ENCODE results near the gene ARHGAP25.

DNA sequence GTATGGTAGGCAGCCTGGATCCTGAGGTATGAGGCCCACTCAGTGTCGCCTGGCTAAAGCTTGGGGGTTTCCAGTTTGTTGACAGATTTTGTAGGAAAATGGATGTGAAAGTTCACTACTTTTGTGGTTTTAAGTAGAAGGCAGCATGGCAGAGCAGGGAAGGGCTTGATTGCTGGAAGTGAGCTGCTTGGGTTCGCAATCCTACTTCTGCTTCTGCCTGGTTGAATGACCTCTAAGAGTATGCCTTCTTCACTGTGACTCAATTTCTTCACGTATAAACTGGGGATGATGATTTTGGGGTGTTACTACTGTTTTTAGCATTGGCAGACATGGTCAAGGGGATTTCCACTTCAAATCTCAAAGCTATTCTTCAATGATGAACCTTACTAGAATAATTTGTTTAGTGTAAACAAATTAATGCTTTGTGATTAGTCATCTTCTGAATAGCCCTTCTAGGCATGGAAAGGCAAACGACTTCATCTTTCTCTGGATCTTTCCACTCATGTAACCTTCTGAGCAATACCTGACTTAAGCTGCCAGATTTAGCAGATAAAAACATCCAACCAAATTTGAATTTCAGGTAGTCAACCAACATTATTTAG, 123.3 kb downstream of the ARHGAP25 start:
- TF ChIP-seq, protein P1, sequence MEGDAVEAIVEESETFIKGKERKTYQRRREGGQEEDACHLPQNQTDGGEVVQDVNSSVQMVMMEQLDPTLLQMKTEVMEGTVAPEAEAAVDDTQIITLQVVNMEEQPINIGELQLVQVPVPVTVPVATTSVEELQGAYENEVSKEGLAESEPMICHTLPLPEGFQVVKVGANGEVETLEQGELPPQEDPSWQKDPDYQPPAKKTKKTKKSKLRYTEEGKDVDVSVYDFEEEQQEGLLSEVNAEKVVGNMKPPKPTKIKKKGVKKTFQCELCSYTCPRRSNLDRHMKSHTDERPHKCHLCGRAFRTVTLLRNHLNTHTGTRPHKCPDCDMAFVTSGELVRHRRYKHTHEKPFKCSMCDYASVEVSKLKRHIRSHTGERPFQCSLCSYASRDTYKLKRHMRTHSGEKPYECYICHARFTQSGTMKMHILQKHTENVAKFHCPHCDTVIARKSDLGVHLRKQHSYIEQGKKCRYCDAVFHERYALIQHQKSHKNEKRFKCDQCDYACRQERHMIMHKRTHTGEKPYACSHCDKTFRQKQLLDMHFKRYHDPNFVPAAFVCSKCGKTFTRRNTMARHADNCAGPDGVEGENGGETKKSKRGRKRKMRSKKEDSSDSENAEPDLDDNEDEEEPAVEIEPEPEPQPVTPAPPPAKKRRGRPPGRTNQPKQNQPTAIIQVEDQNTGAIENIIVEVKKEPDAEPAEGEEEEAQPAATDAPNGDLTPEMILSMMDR (IDR thresholded peaks at IDR 0.05): no peak
- no peak for TF ChIP-seq POLR2A (IDR thresholded peaks at IDR 0.05)

All from thyroid gland (tissue), 4 donors.